ENCODE measurements around the gene MUC5B. TPM values are rescaled to one million over a fixed set of nuclear protein-coding genes. Genes with fewer than 3 reads are reported as not detected.

Gene MUC5B
- total RNA-seq, 1 donor from 2014 or later: not detected

GRCh38 chr11:1204381-1205101 is 18.3 kb upstream of the MUC5B start:
- H3K4me1 Mint-ChIP-seq (ENCODE audit: low read depth): no peaks in the 10 kb centered on the region
- no peak overlapping the region for H3K4me3 Mint-ChIP-seq (ENCODE audit: low read depth)
- H3K9me3 Mint-ChIP-seq (ENCODE audit: low read depth): no peaks in the 10 kb centered on the region
- no peak overlapping the region for H3K27ac Mint-ChIP-seq
- DNase-seq (ENCODE audit: low spot score, unreplicated experiment): peak; percentile 7
- TF ChIP-seq CTCF (IDR thresholded peaks at IDR 0.05; ENCODE audit: unreplicated experiment): no peak
- H3K27me3 Mint-ChIP-seq: peaks cover 13% of the 10 kb centered on the region
- no peaks in the 10 kb centered on the region for H3K36me3 Mint-ChIP-seq (ENCODE audit: insufficient read depth)

- Mint-ChIP-seq H3K36me3 (ENCODE audit: insufficient read depth) (no peaks in the 10 kb centered on the region), H3K9me3 (ENCODE audit: low read depth) (peaks cover 5% of the 10 kb centered on the region), H3K27ac (no peak overlapping the region), H3K27me3 (peaks cover 11% of the 10 kb centered on the region), H3K4me1 (ENCODE audit: low read depth) (no peaks in the 10 kb centered on the region), H3K4me3 (ENCODE audit: low read depth) (no peak overlapping the region)
- peak; percentile 8 for DNase-seq (ENCODE audit: low spot score, unreplicated experiment)
- no peak for TF ChIP-seq CTCF (IDR thresholded peaks at IDR 0.05; ENCODE audit: unreplicated experiment)
Observed at GRCh38 chr11:1205121-1205986, 17.5 kb upstream of the MUC5B start.

GRCh38 chr11:1205987-1206331 is 16.9 kb upstream of the MUC5B start:
- no peak for DNase-seq (ENCODE audit: low spot score, unreplicated experiment)
- H3K4me1 Mint-ChIP-seq (ENCODE audit: low read depth): no peaks in the 10 kb centered on the region

GRCh38 chr11:1206391-1207271 is 16.2 kb upstream of the MUC5B start:
- Mint-ChIP-seq H3K27me3 (peaks cover 18% of the 10 kb centered on the region), H3K27ac (no peak overlapping the region), H3K4me3 (ENCODE audit: low read depth) (no peak overlapping the region), H3K9me3 (ENCODE audit: low read depth) (peaks cover 15% of the 10 kb centered on the region), H3K4me1 (ENCODE audit: low read depth) (no peaks in the 10 kb centered on the region), H3K36me3 (ENCODE audit: insufficient read depth) (no peaks in the 10 kb centered on the region)
- DNase-seq (ENCODE audit: low spot score, unreplicated experiment): peak; percentile 8
- no peak for TF ChIP-seq CTCF (IDR thresholded peaks at IDR 0.05; ENCODE audit: unreplicated experiment)

More at GRCh38 chr11:1205987-1206331, 16.9 kb upstream of the MUC5B start:
- Mint-ChIP-seq H3K4me3 (ENCODE audit: low read depth) (no peak overlapping the region), H3K27me3 (peaks cover 11% of the 10 kb centered on the region), H3K27ac (no peak overlapping the region), H3K9me3 (ENCODE audit: low read depth) (peaks cover 8% of the 10 kb centered on the region), H3K36me3 (ENCODE audit: insufficient read depth) (no peaks in the 10 kb centered on the region)
- no peak for TF ChIP-seq CTCF (IDR thresholded peaks at IDR 0.05; ENCODE audit: unreplicated experiment)

All from progenitor cell of endocrine pancreas (in vitro differentiated cells).